GM21529 (cell line): Measurements from ENCODE around the gene NAB2.

Experiments
- ATAC-seq: cut with Tn5 transposase; IDR thresholded peaks from one replicate; pipeline ENCODE4 v1.9.1; 2021; ENCODE audit not compliant: unreplicated experiment

Gene NAB2

GRCh38 chr12:57092876-57093414 is 4.0 kb downstream of the NAB2 start:
- ATAC-seq: no peak

GRCh38 chr12:57093415-57094207 is 4.7 kb downstream of the NAB2 start:
- ATAC-seq: peak; percentile 31

- no peak for ATAC-seq
These were observed 5.6 kb downstream of the NAB2 start for GRCh38 chr12:57094208-57095160.

GRCh38 chr12:57095440-57095839 is 6.5 kb downstream of the NAB2 start:
- ATAC-seq: no peak

GRCh38 chr12:57096099-57096572 is 7.2 kb downstream of the NAB2 start:
- no peak for ATAC-seq

- no peak for ATAC-seq
These were observed 8.0 kb downstream of the NAB2 start for GRCh38 chr12:57096748-57097553.

- ATAC-seq: no peak
These were observed 8.6 kb downstream of the NAB2 start for GRCh38 chr12:57097554-57097835.

GRCh38 chr12:57098546-57098945 is 9.6 kb downstream of the NAB2 start:
- no peak for ATAC-seq

GRCh38 chr12:57099047-57099714 is 10.3 kb downstream of the NAB2 start:
- no peak for ATAC-seq

- no peak for ATAC-seq
These were observed 10.9 kb downstream of the NAB2 start for GRCh38 chr12:57099766-57100165.

- no peak for ATAC-seq
These were observed 13.2 kb downstream of the NAB2 start for GRCh38 chr12:57101892-57102695.

- no peak for ATAC-seq
These were observed 14.9 kb downstream of the NAB2 start for GRCh38 chr12:57103856-57104255.

GRCh38 chr12:57104292-57104910 is 15.5 kb downstream of the NAB2 start:
- ATAC-seq: no peak

- no peak for ATAC-seq
These were observed 16.3 kb downstream of the NAB2 start for GRCh38 chr12:57105011-57105753.

GRCh38 chr12:57106021-57106708 is 17.3 kb downstream of the NAB2 start:
- ATAC-seq: no peak

- ATAC-seq: no peak
These were observed 18.7 kb downstream of the NAB2 start for GRCh38 chr12:57107456-57108155.
